Measurements from ENCODE around the gene SERPINE3. TPM values are rescaled to one million over a fixed set of nuclear protein-coding genes. Genes with fewer than 3 reads are reported as not detected.

The SERPINE3 gene
- total and polyA plus RNA-seq, 7 donors: 0.03 TPM; not detected in 6

- no peaks in the 10 kb centered on the region for H3K4me1 ChIP-seq
- H3K27ac ChIP-seq: no peak overlapping the region
- no peak for ATAC-seq
- no peak overlapping the region for H3K4me3 ChIP-seq
- intact Hi-C loops (cut with DNase I): no loop called here
- H3K9me3 ChIP-seq: no peaks in the 10 kb centered on the region
- WGBS, 3 donors: 51 to 60% (median 58%) methylated on average over 2 of the region's 2 CpGs
- TF ChIP-seq CTCF (IDR thresholded peaks at IDR 0.05): no peak
- H3K36me3 ChIP-seq (ENCODE audit: insufficient read depth in 1 of 2, low read depth in 1 of 2): no peaks in the 10 kb centered on the region
- no peaks in the 10 kb centered on the region for H3K27me3 ChIP-seq (ENCODE audit: insufficient read depth in 3 of 3, low read length in 2 of 3)
- no peak for DNase-seq
Observed at GRCh38 chr13:51321836-51322235, 17.7 kb upstream of the SERPINE3 start.

GRCh38 chr13:51322826-51323225, 16.7 kb upstream of the SERPINE3 start:
- H3K4me1 ChIP-seq: no peaks in the 10 kb centered on the region

GRCh38 chr13:51323824-51324511, 15.5 kb upstream of the SERPINE3 start:
- intact Hi-C loops (cut with DNase I): no loop called here
- 75 to 81% (median 77%) methylated on average over 5 of the region's 5 CpGs for WGBS, 3 donors
- no peaks in the 10 kb centered on the region for H3K36me3 ChIP-seq (ENCODE audit: insufficient read depth in 1 of 2, low read depth in 1 of 2)
- H3K9me3 ChIP-seq: no peaks in the 10 kb centered on the region
- DNase-seq: no peak
- TF ChIP-seq CTCF (IDR thresholded peaks at IDR 0.05): no peak
- ATAC-seq: no peak
- H3K4me3 ChIP-seq: no peak overlapping the region
- no peak overlapping the region for H3K27ac ChIP-seq
- H3K4me1 ChIP-seq: no peaks in the 10 kb centered on the region
- H3K27me3 ChIP-seq (ENCODE audit: insufficient read depth in 3 of 3, low read length in 2 of 3): no peaks in the 10 kb centered on the region

More at GRCh38 chr13:51322826-51323225, 16.7 kb upstream of the SERPINE3 start:
- H3K27ac ChIP-seq: no peak overlapping the region
- DNase-seq (no peak), ATAC-seq (no peak)
- intact Hi-C loops (cut with DNase I): no loop called here
- 76 to 97% (median 76%) methylated on average over 3 of the region's 3 CpGs for WGBS, 3 donors
- H3K36me3 ChIP-seq (ENCODE audit: insufficient read depth in 1 of 2, low read depth in 1 of 2): no peaks in the 10 kb centered on the region
- no peaks in the 10 kb centered on the region for H3K9me3 ChIP-seq
- no peaks in the 10 kb centered on the region for H3K27me3 ChIP-seq (ENCODE audit: insufficient read depth in 3 of 3, low read length in 2 of 3)
- no peak for TF ChIP-seq CTCF (IDR thresholded peaks at IDR 0.05)
- no peak overlapping the region for H3K4me3 ChIP-seq

- no peak for TF ChIP-seq CTCF (IDR thresholded peaks at IDR 0.05)
- ATAC-seq: no peak
- DNase-seq: no peak
- intact Hi-C loops (cut with DNase I): no loop called here
- no peak overlapping the region for H3K4me3 ChIP-seq
- 57 to 71% (median 60%) methylated on average over 14 of the region's 14 CpGs for WGBS, 3 donors
- H3K36me3 ChIP-seq (ENCODE audit: insufficient read depth in 1 of 2, low read depth in 1 of 2): no peaks in the 10 kb centered on the region
- H3K27me3 ChIP-seq (ENCODE audit: insufficient read depth in 3 of 3, low read length in 2 of 3): no peaks in the 10 kb centered on the region
- no peaks in the 10 kb centered on the region for H3K4me1 ChIP-seq
- H3K27ac ChIP-seq: no peak overlapping the region
- H3K9me3 ChIP-seq: no peaks in the 10 kb centered on the region
Observed at GRCh38 chr13:51324714-51325420, 14.6 kb upstream of the SERPINE3 start.

Measured in psoas muscle (tissue), 8 donors.